Prostate gland (tissue), 2 donors: ENCODE data around the gene TM9SF1.

Experiments
- CTCF ChIP-seq, 4 experiments: fragments of 200-600 bp in 2 of 4; fragments of 450-650 bp in 2 of 4; sonication (generic) in 2 of 4; IDR thresholded peaks; 1 replicate in 3 of 4; 2 replicates in 1 of 4; pipeline ENCODE4 v1.5.1; 2016 to 2019; ENCODE audit warnings: antibody characterized with exemption in 4 of 4, mild to moderate bottlenecking in 2 of 4, moderate library complexity in 2 of 4
- POLR2A ChIP-seq: fragments of 450-650 bp; IDR thresholded peaks from one replicate; pipeline ENCODE4 v1.6.1; 2016; ENCODE audit warnings: antibody characterized with exemption, mild to moderate bottlenecking
- POLR2AphosphoS5 ChIP-seq: sonication (generic); formaldehyde crosslinking; IDR thresholded peaks from one replicate; pipeline ENCODE4 v1.6.1; 2017; ENCODE audit warnings: antibody characterized with exemption

- no peak for TF ChIP-seq CTCF (IDR thresholded peaks at IDR 0.05)
- no peak for TF ChIP-seq POLR2AphosphoS5
- TF ChIP-seq POLR2A, result no peak
Observed at GRCh38 chr14:24194873-24195185, 412 bp downstream of the TM9SF1 start.
